GM19240 (cell line): Measurements from ENCODE around the gene SATB1.
"Not testable (repeated sequence)": the region's sequence is repeated elsewhere in the genome, so short reads cannot be mapped to it uniquely, and the experiment has no call there.

Source experiments
- DNase-seq: peaks from one replicate; pipeline ENCODE4 v3.0.0; 2011; ENCODE audit warnings: low spot score; ENCODE audit not compliant: insufficient read length

SATB1 gene

DNA sequence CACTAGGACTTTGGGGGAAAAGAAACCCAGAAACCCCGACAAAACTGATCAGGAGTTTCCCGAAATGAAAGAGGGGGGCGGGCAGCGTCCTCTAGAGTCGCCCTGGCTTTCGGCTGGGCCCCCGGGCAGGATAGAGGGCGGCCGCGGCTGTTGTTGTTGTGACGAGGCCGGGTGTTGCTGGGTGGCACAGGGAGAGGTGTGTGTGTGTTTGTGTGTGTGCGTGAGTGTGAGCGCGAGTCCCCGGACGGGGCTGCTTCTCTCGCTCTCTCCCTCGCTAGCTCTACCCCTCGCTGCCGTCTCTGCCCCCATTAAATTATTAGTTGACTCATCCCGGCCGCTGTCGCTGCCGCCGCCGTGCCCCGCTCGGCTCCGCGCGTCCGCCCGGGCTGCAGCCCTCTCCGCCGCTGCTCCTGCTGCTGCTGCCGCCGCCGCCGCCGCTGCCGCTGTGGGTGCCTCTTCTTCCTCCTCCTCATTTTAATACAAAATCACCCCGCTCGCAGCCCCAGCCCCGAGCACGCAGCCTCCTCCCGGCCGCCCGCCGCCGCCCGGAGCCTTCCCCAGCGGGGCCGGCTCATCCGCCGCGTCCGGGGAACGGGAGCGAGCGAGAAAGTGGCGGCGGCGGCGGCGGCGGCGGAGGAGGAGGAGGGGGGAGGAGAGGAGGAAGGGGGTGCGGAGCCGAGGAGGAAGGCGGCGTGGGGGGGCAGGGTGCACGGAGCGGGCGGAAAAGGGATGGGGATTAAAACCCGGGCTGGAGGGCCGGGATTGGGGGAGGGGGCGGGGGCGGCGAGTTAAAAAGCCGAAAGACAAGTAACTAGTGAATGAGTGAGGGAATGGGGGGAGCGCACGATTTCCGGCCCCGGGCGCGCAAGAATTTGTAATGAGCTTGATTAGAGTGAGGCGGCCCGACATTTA is at the start of gene SATB1:
SATB1 (minus strand) TSS at position 611 of the 912 bp plus-strand sequence. CDS start 4,372 bp downstream, outside the sequence.
- DNase-seq = no peak

DNA sequence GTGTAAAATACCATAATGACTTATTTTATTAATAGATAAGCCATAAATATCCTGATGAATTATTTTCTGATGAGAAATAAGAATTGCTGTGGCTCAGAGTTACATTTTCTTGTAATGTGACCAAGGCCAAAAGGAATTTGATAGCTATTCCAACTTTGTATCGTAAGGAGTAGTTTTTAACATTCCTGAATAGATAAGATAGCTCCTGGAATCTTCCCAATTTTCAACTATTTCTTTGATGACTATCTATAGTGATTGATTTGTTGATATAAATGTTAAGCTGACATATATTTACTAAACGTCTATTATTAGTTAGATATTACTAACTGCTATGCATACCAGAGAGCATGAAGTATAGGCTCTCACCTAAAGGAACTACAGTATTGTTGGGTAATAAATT is 49.1 kb upstream of the SATB1 start:
- DNase-seq = no peak

- no peak for DNase-seq
Observed at GRCh38 chr3:18469775-18470174, 44.6 kb upstream of the SATB1 start.

DNA sequence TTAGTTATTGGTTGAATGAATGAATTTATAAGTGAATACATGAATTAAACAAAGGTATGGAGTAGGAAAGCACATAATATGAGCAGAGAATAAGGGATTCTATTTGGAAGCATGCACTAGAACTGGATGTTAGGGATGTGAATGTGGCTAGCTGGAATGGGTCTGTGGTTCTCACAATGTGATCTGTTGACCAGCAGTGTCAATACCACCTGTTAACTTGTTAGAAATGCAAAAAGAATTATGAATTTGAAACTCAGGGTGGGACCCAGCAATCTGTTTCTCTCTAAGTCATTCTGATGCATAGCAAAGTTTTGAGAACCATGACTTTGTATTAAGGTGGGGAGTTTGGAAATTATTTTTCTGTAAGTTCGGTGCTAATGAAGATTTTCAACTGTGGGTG is 41.0 kb upstream of the SATB1 start:
- no peak for DNase-seq

DNA sequence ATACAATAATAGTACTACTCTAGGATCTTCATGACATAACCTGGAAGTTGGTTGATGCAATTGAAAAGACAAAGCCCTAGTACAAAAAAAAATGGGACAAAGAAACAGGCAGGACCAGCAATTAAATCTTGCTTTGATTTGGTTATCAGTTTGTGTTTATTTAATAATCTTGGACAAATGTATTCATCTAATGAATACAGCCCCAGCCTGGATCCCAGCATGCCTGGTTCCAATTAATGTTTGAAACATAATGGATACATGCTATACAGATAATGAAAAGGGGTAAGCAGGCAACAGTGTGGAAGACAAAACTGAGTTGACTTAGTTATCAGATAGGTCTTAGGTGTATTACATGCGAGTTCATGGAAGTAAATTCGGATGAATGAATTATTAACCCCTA is 29.6 kb upstream of the SATB1 start:
- DNase-seq = no peak

- DNase-seq = not testable (repeated sequence)
Observed at GRCh38 chr3:18449618-18450017, 24.5 kb upstream of the SATB1 start.

- no peak for DNase-seq
Observed at GRCh38 chr3:18447720-18448119, 22.6 kb upstream of the SATB1 start.

DNA sequence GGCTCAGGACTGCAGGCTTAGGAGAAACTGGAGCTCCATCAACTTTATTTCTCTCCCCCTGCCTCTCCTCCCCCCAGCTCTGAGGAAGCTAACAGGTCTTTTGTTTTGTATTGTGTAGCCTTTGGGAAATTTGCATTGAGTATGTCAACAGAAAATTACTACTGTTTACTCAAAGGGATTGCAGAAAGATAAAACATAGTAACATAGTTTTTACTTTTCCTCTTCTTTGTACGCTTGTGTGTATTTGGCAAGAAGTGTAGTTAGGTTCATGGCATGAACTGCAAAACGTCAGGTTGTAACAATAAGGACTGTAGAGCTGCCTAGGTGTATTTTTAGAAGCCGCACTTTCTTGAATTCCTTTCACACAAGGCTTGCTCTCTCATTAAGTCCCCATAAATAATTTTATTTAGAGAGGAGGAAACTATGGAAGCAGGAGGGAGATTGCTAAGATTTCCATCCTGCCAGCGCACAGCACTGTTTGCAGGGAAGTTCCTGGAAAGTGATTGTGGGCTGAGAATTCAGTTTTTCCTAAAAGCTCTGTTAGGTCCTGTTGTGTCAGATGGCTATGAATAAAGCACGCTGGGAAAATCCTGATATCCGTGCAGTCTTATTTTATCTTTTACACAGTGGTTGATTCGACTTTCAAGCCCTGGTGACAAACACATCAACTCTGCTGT is 21.1 kb upstream of the SATB1 start:
- no peak for DNase-seq

- no peak for DNase-seq
Observed at GRCh38 chr3:18445401-18446148, 20.4 kb upstream of the SATB1 start.

DNA sequence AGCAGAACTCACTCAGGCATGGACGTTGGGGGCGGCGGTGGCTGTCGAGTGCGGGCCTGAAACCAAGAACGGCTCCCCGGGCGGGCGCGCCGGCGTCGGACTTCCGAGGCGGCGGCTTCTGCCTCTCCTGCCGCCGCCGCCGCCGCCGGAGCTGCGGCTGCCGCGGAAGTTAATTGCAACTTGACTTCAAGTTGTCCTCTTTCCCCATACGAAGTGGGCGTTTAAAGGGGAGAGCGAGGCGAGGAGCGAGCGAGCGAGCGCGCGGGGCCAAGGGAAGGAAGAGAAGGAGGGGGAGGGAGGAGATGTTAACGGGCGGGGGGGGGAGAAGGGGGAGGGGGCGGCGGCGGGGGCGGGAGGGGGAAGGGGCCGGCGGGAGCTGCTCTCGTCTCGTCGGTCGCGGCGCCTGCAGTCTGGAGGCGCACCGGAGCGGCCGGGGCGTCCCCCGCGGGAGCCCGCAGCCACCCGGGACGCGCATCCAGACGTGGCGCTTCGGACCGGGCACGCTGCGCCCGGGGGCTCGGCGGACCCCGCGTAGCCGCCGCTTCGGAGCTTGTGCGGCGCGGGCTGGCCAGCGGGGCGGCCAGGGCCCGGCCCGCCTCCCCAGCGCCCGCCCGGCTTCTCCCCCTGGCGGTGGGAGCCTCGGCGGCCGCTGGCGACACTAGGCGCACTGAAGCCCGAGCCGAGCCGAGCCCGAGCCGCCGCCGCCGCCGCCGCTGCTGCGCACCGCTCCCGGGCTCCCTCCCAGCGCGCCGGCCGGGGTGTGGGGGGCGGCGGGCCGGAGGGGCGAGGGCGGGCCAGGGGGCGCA is 19.7 kb upstream of the SATB1 start:
- no peak for DNase-seq

DNA sequence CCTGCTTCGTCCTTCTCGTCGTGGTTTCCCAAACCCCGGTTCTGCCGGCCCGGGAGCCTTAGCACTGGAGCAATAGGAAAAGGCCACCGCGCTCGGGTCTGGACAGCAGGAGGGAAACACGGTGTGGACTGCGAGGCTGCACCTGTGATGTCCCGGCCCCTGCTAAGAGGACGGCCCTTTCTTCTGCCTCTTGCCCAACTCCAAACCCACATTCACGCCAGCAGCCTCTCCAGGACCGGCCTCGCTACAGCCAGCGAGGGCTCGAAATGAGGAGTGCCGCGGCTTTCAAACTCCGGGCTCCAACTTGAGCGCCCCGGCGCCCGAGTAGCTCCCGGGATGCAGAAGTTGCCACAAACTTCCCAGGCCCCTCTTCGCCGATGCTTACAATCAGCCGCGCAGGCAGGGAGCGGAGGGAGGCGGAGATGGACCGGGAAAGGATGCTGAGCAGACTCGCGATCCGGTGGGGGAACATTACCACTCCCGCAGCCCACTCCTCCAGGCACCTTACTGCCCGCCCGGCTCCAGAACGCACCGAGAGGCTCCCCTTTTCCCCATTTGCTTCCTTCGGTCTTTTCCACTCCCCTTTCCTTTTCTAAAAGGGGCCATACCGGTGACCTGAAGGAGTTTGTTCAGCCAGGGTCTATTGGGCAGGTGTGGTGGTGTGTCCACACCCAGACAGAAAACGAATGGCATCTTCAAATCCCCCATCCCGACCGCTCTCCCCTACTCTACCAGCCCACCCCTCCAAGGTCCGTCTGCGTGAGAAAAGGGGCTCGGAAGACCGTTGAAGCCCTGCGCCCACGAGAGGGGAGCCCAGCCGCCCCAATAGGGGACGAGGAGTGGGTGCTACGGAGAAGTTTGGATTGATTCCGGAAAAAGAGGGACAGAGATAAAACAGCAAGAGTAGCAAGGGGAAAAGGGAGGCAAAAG is 18.8 kb upstream of the SATB1 start:
- no peak for DNase-seq

GRCh38 chr3:18442756-18443664 is 17.9 kb upstream of the SATB1 start:
- no peak for DNase-seq

DNA sequence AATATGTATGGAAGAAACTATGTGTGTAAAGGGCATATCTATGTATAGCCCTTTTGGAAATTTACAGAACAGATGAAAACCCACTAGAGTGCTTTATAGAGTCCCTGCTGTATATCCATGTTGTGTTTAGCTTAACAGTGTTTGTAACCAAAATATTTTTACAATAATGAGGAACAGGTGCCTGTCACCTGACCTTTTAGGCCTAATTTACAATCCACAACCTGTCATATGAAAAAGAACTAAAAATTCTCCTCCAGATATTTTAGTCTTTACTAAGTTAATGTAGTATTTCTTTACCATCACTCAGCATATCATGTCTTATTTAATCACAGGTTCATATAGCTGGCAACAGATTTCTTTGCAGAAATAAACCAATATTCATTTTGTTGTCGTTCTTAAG is 16.4 kb upstream of the SATB1 start:
- DNase-seq = no peak

GRCh38 chr3:18440066-18440722 is 15.1 kb upstream of the SATB1 start:
- DNase-seq = no peak

DNA sequence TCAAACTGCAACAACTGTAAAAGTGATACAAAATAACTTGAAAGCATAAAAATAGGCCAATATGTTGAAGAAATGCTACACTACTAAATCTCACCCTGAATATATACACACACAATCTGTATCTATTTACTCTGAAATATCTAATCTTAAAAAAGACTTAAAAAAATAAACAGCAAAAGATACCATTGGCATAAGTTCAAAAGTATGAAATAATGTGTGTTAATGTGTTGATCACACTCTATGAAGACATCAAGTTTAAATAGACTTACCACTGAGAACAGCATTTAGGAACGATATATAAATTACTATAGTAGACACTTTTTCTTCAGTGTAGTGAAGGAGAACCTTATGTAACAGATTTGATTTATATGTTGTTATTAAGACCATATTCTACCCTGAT is 14.1 kb upstream of the SATB1 start:
- DNase-seq = no peak

DNA sequence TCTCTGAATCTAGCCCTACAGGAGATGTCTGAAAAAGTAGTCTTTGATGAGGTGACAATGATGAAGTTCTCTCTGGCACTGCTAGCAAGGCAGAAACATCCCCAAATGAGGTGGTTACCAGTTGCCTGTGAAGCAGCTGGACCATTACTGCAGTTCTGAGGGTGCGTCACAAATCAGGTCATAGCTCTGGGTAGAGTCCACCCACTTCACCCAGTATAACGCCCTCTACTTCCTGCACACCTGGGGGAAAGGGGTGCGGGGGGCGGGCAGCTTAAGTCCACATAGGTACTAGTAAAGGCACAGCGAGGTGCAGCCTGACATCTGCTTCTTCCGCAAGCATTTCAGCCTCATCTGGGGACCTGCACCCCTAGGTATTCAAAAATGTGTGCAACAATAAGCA is 13.4 kb upstream of the SATB1 start:
- no peak for DNase-seq

GRCh38 chr3:18436213-18436612 is 11.1 kb upstream of the SATB1 start:
- DNase-seq = no peak

DNA sequence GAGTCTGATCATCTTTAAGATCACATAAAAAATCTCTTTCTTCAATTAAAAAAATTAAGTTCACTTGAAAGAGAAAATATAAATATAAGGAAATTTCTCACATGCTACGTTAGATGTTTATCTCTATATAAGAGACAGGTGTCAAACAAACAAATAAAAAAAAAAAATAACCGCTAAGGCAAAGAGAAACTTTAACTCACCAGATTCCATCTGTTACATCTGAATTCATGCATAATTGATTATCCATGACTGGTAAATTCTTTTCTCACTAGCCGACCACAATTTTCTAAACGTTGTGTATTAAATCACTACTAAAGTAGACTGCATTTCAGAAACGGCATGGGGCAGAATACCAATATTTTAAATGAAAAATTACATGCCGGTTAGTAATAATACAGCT is 9.6 kb upstream of the SATB1 start:
- no peak for DNase-seq

GRCh38 chr3:18432752-18433151 is 7.6 kb upstream of the SATB1 start:
- no peak for DNase-seq
